ENCODE data around the gene NEK6. TPM values are rescaled to one million over a fixed set of nuclear protein-coding genes. Genes with fewer than 3 reads are reported as not detected.
A peak's percentile ranks its signal among the peaks of the same experiment; 100 is the strongest.

Gene NEK6
- total and polyA plus RNA-seq, 3 experiments from 2014 or later: 9.5 to 66.0 (median 63.0) TPM

DNA sequence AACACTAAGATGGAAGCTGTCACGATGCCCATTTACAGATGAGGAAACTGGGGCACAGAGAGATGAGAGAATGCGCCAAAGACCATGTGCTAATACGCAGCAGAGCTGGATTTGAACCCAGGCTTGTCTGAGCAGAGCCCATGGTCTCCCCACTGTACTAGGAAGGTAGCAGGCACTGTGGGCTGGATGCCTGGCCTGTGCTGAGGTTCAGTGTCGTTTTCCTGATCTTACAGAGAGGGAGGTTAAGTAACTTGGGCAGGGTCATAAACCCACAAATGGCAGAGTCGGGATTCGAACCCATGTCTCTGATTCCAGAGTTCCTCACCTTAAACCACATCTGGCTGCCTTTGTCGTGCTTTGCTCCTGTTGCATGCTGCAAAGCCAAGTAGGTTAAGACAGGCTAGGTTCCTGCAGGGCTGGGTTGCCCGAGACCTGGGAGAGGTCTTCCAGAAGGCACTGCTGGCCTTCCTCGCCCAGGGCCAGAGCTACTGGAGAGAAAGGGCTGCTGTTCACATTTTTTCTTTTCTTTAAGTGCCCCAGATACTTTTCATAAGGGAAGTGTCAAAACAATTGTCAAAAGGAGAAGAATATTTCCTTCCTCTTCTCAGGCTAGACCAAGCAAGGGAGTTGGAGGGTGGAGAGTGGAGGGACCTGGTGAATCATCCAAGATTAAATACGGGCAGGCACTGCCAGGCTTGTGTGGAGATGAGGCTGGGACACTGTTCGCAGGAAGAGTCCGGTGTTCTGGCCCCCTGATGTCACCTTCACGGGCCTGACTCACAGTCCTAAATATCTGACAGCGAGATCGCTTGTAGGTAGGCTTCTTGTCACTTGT lies 3.2 kb downstream of the NEK6 start:
- Mint-ChIP-seq H3K4me3 (peak overlapping the region in 6 of 7 donors; percentile 26 to 91 (median 61)), H3K27ac (peak overlapping the region; percentile 25 to 81 (median 42)), H3K36me3 (peaks cover 0 to 6% (median 0%) of the 10 kb centered on the region in 3 donors), H3K27me3 (peaks cover 2 to 3% of the 10 kb centered on the region in 2 donors), H3K9me3 (no peaks in the 10 kb centered on the region), H3K4me1 (peaks cover 48 to 66% (median 53%) of the 10 kb centered on the region in 3 donors)
- CTCF ChIA-PET: no interaction called here
- DNase-seq: no peak
- Histone ChIP-seq H3K27ac (ENCODE audit: low read depth, low read length) (no peak overlapping the region), H3K4me3 (ENCODE audit: low read length) (no peak overlapping the region), H3K9me3 (ENCODE audit: low read length) (no peaks in the 10 kb centered on the region), H3K36me3 (ENCODE audit: insufficient read depth, low read length) (no peaks in the 10 kb centered on the region), H3K4me1 (ENCODE audit: insufficient read depth, low read length) (peaks cover 21% of the 10 kb centered on the region), H3K27me3 (ENCODE audit: insufficient read depth, low read length, poor library complexity, severe bottlenecking) (no peaks in the 10 kb centered on the region)
- POLR2A ChIA-PET: no interaction called here

GRCh38 chr9:124261736-124262648 lies 4.2 kb downstream of the NEK6 start:
- ChIA-PET POLR2A (interaction anchor here (0.7 kb wide), 1 partner anchor 10 kb away, joined by 3 read pairs; no protein-coding TSS in a partner anchor), CTCF (no interaction called here)
- Mint-ChIP-seq H3K4me1 (peaks cover 54 to 67% (median 55%) of the 10 kb centered on the region in 3 donors), H3K27ac (peak overlapping the region in 5 of 8 donors; percentile 29 to 81 (median 53)), H3K9me3 (no peaks in the 10 kb centered on the region), H3K4me3 (peak overlapping the region in 3 of 7 donors; percentile 27 to 80 (median 61)), H3K27me3 (peaks cover 2 to 3% of the 10 kb centered on the region in 2 donors), H3K36me3 (peaks cover 0 to 6% (median 0%) of the 10 kb centered on the region in 3 donors)
- Histone ChIP-seq H3K27me3 (ENCODE audit: insufficient read depth, low read length, poor library complexity, severe bottlenecking) (no peaks in the 10 kb centered on the region), H3K27ac (ENCODE audit: low read depth, low read length) (no peak overlapping the region), H3K4me1 (ENCODE audit: insufficient read depth, low read length) (peaks cover 21% of the 10 kb centered on the region), H3K4me3 (ENCODE audit: low read length) (no peak overlapping the region), H3K9me3 (ENCODE audit: low read length) (no peaks in the 10 kb centered on the region), H3K36me3 (ENCODE audit: insufficient read depth, low read length) (no peaks in the 10 kb centered on the region)
- DNase-seq: no peak

GRCh38 chr9:124262649-124262972 lies 4.9 kb downstream of the NEK6 start:
- ChIA-PET CTCF (no interaction called here), POLR2A (no interaction called here)
- H3K4me1 ChIP-seq (ENCODE audit: insufficient read depth, low read length): peaks cover 21% of the 10 kb centered on the region
- Mint-ChIP-seq H3K27me3 (peaks cover 2 to 3% of the 10 kb centered on the region in 2 donors), H3K4me1 (peaks cover 52 to 67% (median 54%) of the 10 kb centered on the region in 3 donors), H3K9me3 (no peaks in the 10 kb centered on the region), H3K4me3 (no peak overlapping the region), H3K36me3 (peaks cover 0 to 4% (median 0%) of the 10 kb centered on the region in 3 donors), H3K27ac (peak overlapping the region in 1 of 8 donors; percentile 30)
- no peak overlapping the region for H3K4me3 ChIP-seq (ENCODE audit: low read length)
- no peak overlapping the region for H3K27ac ChIP-seq (ENCODE audit: low read depth, low read length)
- no peaks in the 10 kb centered on the region for H3K36me3 ChIP-seq (ENCODE audit: insufficient read depth, low read length)
- no peaks in the 10 kb centered on the region for H3K27me3 ChIP-seq (ENCODE audit: insufficient read depth, low read length, poor library complexity, severe bottlenecking)
- no peak for DNase-seq
- H3K9me3 ChIP-seq (ENCODE audit: low read length): no peaks in the 10 kb centered on the region

DNA sequence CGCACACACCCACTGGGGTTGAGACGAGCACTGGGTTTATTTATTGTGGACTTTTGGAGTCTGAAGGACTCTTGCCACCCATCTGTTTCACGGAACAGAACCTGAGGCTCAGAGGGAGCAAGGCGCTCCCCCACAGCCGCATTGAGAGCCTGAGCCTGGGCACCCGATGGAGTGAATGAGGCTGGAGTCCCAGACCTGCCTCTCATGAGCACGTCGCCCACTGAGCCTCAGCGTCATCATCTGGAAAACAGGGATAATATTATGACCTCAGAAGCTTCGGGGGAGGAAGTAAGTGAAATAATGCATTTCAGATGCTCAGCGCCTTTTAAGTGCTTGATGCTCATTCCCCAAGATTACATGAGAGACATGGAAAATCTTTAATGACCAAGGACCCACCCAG lies 5.5 kb downstream of the NEK6 start:
- H3K9me3 ChIP-seq (ENCODE audit: low read length): no peaks in the 10 kb centered on the region
- no peak for DNase-seq
- H3K27ac ChIP-seq (ENCODE audit: low read depth, low read length): no peak overlapping the region
- H3K4me3 ChIP-seq (ENCODE audit: low read length): no peak overlapping the region
- Mint-ChIP-seq H3K4me3 (no peak overlapping the region), H3K9me3 (no peaks in the 10 kb centered on the region), H3K36me3 (peaks cover 0 to 3% (median 0%) of the 10 kb centered on the region in 3 donors), H3K27ac (peak overlapping the region in 1 of 8 donors; percentile 10), H3K4me1 (peaks cover 52 to 72% (median 59%) of the 10 kb centered on the region in 3 donors), H3K27me3 (peaks cover 2 to 3% of the 10 kb centered on the region in 2 donors)
- peaks cover 21% of the 10 kb centered on the region for H3K4me1 ChIP-seq (ENCODE audit: insufficient read depth, low read length)
- H3K27me3 ChIP-seq (ENCODE audit: insufficient read depth, low read length, poor library complexity, severe bottlenecking): no peaks in the 10 kb centered on the region
- POLR2A ChIA-PET: no interaction called here
- no peaks in the 10 kb centered on the region for H3K36me3 ChIP-seq (ENCODE audit: insufficient read depth, low read length)
- CTCF ChIA-PET: no interaction called here

DNA sequence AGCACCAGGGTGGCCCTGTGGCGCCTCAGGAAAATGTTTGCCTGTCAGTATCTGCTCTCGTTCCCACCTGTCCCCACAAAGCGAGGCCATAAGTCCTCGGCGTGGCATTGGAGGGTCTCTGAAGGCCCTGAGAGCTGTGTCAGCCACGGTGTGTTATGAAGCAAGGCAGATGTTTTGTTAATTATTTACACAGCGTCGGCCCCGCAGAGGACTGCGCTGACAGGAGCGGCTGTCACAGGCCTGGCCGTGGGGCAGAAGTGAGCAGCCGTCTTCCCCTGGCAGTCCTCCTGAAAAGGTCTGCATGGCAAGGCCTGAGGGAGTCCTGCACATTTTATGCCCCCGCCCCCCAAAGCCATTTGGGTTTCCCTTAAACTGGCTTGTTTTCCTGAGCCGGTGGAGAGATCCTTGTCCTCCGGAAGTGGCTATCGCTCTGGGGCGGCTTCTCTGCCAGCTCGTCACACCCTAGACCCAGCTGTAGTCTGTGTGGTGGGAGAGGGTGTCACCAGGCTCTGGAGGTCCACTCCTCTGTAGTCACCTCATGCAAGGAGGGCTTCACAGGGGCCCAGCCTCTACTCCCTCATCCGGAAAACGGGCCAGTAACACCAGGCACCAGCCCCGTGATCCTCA lies 6.2 kb downstream of the NEK6 start:
- POLR2A ChIA-PET: no interaction called here
- Histone ChIP-seq H3K27ac (ENCODE audit: low read depth, low read length) (no peak overlapping the region), H3K36me3 (ENCODE audit: insufficient read depth, low read length) (no peaks in the 10 kb centered on the region), H3K4me1 (ENCODE audit: insufficient read depth, low read length) (peaks cover 17% of the 10 kb centered on the region), H3K4me3 (ENCODE audit: low read length) (no peak overlapping the region), H3K9me3 (ENCODE audit: low read length) (no peaks in the 10 kb centered on the region), H3K27me3 (ENCODE audit: insufficient read depth, low read length, poor library complexity, severe bottlenecking) (no peaks in the 10 kb centered on the region)
- no peak overlapping the region for H3K4me3 Mint-ChIP-seq
- H3K27me3 Mint-ChIP-seq: peaks cover 0 to 2% of the 10 kb centered on the region in 2 donors
- peak overlapping the region in 2 of 8 donors; percentile 51 to 70 for H3K27ac Mint-ChIP-seq
- CTCF ChIA-PET: interaction anchor here (0.7 kb wide), 1 partner anchor 170 kb away, joined by 3 read pairs; no protein-coding TSS in a partner anchor
- peaks cover 0 to 2% (median 0%) of the 10 kb centered on the region in 3 donors for H3K36me3 Mint-ChIP-seq
- peaks cover 46 to 74% (median 59%) of the 10 kb centered on the region in 3 donors for H3K4me1 Mint-ChIP-seq
- no peak for DNase-seq
- no peaks in the 10 kb centered on the region for H3K9me3 Mint-ChIP-seq

GRCh38 chr9:124264823-124265233 lies 7.1 kb downstream of the NEK6 start:
- peak overlapping the region in 1 of 8 donors; percentile 38 for H3K27ac Mint-ChIP-seq
- no peaks in the 10 kb centered on the region for H3K9me3 Mint-ChIP-seq
- peak overlapping the region in 2 of 7 donors; percentile 12 to 39 for H3K4me3 Mint-ChIP-seq
- H3K36me3 Mint-ChIP-seq: peaks cover 0 to 2% (median 0%) of the 10 kb centered on the region in 3 donors
- DNase-seq: no peak
- ChIA-PET POLR2A (no interaction called here), CTCF (interaction anchor here (0.7 kb wide), 1 partner anchor 171 kb away, joined by 3 read pairs; no protein-coding TSS in a partner anchor)
- Histone ChIP-seq H3K27me3 (ENCODE audit: insufficient read depth, low read length, poor library complexity, severe bottlenecking) (no peaks in the 10 kb centered on the region), H3K4me3 (ENCODE audit: low read length) (no peak overlapping the region), H3K36me3 (ENCODE audit: insufficient read depth, low read length) (no peaks in the 10 kb centered on the region), H3K27ac (ENCODE audit: low read depth, low read length) (no peak overlapping the region), H3K9me3 (ENCODE audit: low read length) (no peaks in the 10 kb centered on the region), H3K4me1 (ENCODE audit: insufficient read depth, low read length) (peaks cover 8% of the 10 kb centered on the region)
- H3K4me1 Mint-ChIP-seq: peaks cover 42 to 66% (median 51%) of the 10 kb centered on the region in 3 donors
- H3K27me3 Mint-ChIP-seq: peaks cover 0 to 2% of the 10 kb centered on the region in 2 donors

DNA sequence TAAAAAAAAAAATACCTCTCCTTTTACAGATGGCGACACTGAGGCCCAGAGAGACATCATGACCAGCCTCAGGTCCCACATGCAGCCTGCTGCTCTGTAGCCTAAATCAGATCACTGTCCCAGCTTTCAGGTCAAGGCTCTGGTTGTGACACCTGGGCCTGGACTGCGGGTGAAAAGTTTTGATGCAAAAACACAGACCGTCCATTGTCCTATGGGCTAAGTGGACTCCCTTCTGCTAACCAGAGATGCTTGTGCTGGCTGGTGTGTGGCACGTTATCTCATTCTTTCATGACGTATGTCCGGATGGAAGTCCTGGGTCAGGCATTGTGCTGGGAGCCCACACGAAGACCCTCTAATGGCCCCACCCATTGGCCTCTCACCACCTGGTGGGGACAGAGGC lies 7.8 kb downstream of the NEK6 start:
- POLR2A ChIA-PET: no interaction called here
- Mint-ChIP-seq H3K4me3 (peak overlapping the region in 1 of 7 donors; percentile 18), H3K27me3 (peaks cover 0 to 2% of the 10 kb centered on the region in 2 donors), H3K4me1 (peaks cover 41 to 61% (median 46%) of the 10 kb centered on the region in 3 donors), H3K36me3 (peaks cover 0 to 2% (median 0%) of the 10 kb centered on the region in 3 donors), H3K27ac (peak overlapping the region in 3 of 8 donors; percentile 15 to 68 (median 17)), H3K9me3 (no peaks in the 10 kb centered on the region)
- Histone ChIP-seq H3K27me3 (ENCODE audit: insufficient read depth, low read length, poor library complexity, severe bottlenecking) (no peaks in the 10 kb centered on the region), H3K4me1 (ENCODE audit: insufficient read depth, low read length) (peaks cover 6% of the 10 kb centered on the region), H3K4me3 (ENCODE audit: low read length) (no peak overlapping the region), H3K36me3 (ENCODE audit: insufficient read depth, low read length) (no peaks in the 10 kb centered on the region), H3K9me3 (ENCODE audit: low read length) (no peaks in the 10 kb centered on the region), H3K27ac (ENCODE audit: low read depth, low read length) (no peak overlapping the region)
- no peak for DNase-seq
- CTCF ChIA-PET: no interaction called here
